Measurements from ENCODE around the gene HEATR5B. TPM values are rescaled to one million over a fixed set of nuclear protein-coding genes. Genes with fewer than 3 reads are reported as not detected.

The HEATR5B gene
- total RNA-seq, 1 experiment from 2014 or later = 12.6 TPM

DNA sequence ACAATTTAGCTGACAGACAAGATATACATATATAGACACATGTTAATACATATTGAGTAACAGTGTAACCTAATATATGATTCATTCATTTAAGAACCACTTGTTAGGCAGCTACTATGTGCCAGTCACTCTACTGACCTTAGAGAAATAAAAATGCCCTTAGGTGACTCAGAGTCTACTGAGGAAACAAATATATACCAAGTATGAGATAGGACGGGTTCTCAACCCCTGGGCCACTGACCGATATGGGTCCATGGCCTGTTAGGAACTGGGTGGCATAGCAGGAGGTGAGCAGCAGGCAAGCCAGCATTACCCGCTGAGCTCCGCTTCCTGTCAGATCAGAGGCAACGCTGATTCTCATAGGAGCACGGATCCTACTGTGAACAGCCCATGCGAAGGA lies 132.6 kb downstream of the HEATR5B start:
- POLR2A ChIA-PET = interaction anchor here (0.6 to 1.4 kb wide), 2 partner anchors 11 to 21 kb away, joined by 3 to 5 read pairs; no protein-coding TSS in a partner anchor
- DNase-seq (ENCODE audit: low spot score) (no peak), ATAC-seq (peak; percentile 31; the same call in 1 of the 2 replicates)
- Mint-ChIP-seq H3K27ac (peak overlapping the region; percentile 40; the same call in 1 of the 2 replicates), H3K36me3 (0 out of 2 replicates have a peak, but pooled peaks cover 2% of the 10 kb centered on the region), H3K4me1 (peaks cover 51% of the 10 kb centered on the region), H3K27me3 (ENCODE audit: low read depth) (no peaks in the 10 kb centered on the region), H3K9me3 (no peaks in the 10 kb centered on the region), H3K4me3 (no peak overlapping the region)
- CTCF ChIA-PET = interaction anchor here (0.6 kb wide), 1 partner anchor 15 kb away, joined by 3 read pairs; no protein-coding TSS in a partner anchor
- TF ChIP-seq, protein P1, sequence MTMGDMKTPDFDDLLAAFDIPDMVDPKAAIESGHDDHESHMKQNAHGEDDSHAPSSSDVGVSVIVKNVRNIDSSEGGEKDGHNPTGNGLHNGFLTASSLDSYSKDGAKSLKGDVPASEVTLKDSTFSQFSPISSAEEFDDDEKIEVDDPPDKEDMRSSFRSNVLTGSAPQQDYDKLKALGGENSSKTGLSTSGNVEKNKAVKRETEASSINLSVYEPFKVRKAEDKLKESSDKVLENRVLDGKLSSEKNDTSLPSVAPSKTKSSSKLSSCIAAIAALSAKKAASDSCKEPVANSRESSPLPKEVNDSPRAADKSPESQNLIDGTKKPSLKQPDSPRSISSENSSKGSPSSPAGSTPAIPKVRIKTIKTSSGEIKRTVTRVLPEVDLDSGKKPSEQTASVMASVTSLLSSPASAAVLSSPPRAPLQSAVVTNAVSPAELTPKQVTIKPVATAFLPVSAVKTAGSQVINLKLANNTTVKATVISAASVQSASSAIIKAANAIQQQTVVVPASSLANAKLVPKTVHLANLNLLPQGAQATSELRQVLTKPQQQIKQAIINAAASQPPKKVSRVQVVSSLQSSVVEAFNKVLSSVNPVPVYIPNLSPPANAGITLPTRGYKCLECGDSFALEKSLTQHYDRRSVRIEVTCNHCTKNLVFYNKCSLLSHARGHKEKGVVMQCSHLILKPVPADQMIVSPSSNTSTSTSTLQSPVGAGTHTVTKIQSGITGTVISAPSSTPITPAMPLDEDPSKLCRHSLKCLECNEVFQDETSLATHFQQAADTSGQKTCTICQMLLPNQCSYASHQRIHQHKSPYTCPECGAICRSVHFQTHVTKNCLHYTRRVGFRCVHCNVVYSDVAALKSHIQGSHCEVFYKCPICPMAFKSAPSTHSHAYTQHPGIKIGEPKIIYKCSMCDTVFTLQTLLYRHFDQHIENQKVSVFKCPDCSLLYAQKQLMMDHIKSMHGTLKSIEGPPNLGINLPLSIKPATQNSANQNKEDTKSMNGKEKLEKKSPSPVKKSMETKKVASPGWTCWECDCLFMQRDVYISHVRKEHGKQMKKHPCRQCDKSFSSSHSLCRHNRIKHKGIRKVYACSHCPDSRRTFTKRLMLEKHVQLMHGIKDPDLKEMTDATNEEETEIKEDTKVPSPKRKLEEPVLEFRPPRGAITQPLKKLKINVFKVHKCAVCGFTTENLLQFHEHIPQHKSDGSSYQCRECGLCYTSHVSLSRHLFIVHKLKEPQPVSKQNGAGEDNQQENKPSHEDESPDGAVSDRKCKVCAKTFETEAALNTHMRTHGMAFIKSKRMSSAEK (CRISPR knock-in tag; IDR thresholded peaks at IDR 0.05; ENCODE audit: borderline replicate concordance) = no peak
- no peak for TF ChIP-seq SMAD3 (CRISPR knock-in tag; IDR thresholded peaks at IDR 0.05; ENCODE audit: borderline replicate concordance)
- no peak for TF ChIP-seq ELF4 (CRISPR knock-in tag; IDR thresholded peaks at IDR 0.05; ENCODE audit: low read depth)
- no peak for TF ChIP-seq NR2C2 (CRISPR knock-in tag; IDR thresholded peaks at IDR 0.05)
- TF ChIP-seq, protein P2, sequence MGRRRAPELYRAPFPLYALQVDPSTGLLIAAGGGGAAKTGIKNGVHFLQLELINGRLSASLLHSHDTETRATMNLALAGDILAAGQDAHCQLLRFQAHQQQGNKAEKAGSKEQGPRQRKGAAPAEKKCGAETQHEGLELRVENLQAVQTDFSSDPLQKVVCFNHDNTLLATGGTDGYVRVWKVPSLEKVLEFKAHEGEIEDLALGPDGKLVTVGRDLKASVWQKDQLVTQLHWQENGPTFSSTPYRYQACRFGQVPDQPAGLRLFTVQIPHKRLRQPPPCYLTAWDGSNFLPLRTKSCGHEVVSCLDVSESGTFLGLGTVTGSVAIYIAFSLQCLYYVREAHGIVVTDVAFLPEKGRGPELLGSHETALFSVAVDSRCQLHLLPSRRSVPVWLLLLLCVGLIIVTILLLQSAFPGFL (CRISPR knock-in tag; IDR thresholded peaks at IDR 0.05; ENCODE audit: borderline replicate concordance) = no peak
- TF ChIP-seq, protein P3, sequence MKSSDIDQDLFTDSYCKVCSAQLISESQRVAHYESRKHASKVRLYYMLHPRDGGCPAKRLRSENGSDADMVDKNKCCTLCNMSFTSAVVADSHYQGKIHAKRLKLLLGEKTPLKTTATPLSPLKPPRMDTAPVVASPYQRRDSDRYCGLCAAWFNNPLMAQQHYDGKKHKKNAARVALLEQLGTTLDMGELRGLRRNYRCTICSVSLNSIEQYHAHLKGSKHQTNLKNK (CRISPR knock-in tag; IDR thresholded peaks at IDR 0.05) = no peak
- TF ChIP-seq ZNF423 (CRISPR knock-in tag; IDR thresholded peaks at IDR 0.05) = peak; percentile 72

DNA sequence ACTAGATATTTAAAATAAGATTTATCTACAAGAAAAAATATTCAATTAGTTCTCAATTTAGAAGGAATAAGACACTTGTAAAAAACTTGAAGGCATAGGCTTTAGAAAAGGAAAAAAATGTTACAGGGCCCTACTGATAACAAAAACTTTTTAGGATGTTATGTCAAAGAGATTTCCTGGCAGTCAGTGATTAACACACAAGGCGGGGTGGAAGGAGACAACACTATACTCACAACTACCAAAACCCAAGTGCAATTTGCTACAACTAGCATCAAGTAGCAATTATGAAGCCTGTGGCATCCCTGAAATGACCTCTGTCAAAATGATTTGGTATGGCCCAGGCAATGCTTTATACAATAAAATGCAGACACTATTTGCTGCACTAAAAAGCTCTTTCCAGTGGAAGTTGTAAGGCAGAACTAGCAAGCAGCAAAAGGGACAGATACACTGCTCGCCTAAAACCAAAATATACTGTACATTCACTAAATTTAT lies 133.1 kb downstream of the HEATR5B start:
- H3K27ac Mint-ChIP-seq = 0 out of 2 replicates have a peak overlapping the region, but pooled peaks have one; percentile 10
- no peak for TF ChIP-seq JUN (CRISPR knock-in tag; IDR thresholded peaks at IDR 0.05)
- TF ChIP-seq, protein P4, sequence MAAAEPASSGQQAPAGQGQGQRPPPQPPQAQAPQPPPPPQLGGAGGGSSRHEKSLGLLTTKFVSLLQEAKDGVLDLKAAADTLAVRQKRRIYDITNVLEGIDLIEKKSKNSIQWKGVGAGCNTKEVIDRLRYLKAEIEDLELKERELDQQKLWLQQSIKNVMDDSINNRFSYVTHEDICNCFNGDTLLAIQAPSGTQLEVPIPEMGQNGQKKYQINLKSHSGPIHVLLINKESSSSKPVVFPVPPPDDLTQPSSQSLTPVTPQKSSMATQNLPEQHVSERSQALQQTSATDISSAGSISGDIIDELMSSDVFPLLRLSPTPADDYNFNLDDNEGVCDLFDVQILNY (CRISPR knock-in tag; IDR thresholded peaks at IDR 0.05) = no peak
- TF ChIP-seq, protein P5, sequence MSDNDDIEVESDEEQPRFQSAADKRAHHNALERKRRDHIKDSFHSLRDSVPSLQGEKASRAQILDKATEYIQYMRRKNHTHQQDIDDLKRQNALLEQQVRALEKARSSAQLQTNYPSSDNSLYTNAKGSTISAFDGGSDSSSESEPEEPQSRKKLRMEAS (CRISPR knock-in tag; IDR thresholded peaks at IDR 0.05) = no peak
- TF ChIP-seq, protein P6, sequence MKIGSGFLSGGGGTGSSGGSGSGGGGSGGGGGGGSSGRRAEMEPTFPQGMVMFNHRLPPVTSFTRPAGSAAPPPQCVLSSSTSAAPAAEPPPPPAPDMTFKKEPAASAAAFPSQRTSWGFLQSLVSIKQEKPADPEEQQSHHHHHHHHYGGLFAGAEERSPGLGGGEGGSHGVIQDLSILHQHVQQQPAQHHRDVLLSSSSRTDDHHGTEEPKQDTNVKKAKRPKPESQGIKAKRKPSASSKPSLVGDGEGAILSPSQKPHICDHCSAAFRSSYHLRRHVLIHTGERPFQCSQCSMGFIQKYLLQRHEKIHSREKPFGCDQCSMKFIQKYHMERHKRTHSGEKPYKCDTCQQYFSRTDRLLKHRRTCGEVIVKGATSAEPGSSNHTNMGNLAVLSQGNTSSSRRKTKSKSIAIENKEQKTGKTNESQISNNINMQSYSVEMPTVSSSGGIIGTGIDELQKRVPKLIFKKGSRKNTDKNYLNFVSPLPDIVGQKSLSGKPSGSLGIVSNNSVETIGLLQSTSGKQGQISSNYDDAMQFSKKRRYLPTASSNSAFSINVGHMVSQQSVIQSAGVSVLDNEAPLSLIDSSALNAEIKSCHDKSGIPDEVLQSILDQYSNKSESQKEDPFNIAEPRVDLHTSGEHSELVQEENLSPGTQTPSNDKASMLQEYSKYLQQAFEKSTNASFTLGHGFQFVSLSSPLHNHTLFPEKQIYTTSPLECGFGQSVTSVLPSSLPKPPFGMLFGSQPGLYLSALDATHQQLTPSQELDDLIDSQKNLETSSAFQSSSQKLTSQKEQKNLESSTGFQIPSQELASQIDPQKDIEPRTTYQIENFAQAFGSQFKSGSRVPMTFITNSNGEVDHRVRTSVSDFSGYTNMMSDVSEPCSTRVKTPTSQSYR (CRISPR knock-in tag; IDR thresholded peaks at IDR 0.05) = no peak
- TF ChIP-seq GABPB1 (CRISPR knock-in tag; IDR thresholded peaks at IDR 0.05) = no peak

More for the DNA sequence above, 133.1 kb downstream of the HEATR5B start:
- DNase-seq (ENCODE audit: low spot score) = no peak
- Mint-ChIP-seq H3K4me3 (no peak overlapping the region), H3K4me1 (peaks cover 46% of the 10 kb centered on the region), H3K27me3 (ENCODE audit: low read depth) (no peaks in the 10 kb centered on the region), H3K9me3 (no peaks in the 10 kb centered on the region), H3K36me3 (0 out of 2 replicates have a peak, but pooled peaks cover 2% of the 10 kb centered on the region)
- no peak for ATAC-seq
- ChIA-PET CTCF (no interaction called here), POLR2A (interaction anchor here (1.4 kb wide), 1 partner anchor 10 kb away, joined by 5 read pairs; no protein-coding TSS in a partner anchor)

Measured in WTC11 (cell line).